ENCODE measurements around the gene GLCCI1. TPM values are rescaled to one million over a fixed set of nuclear protein-coding genes. Genes with fewer than 3 reads are reported as not detected.

The GLCCI1 gene
- total RNA-seq, 2 donors from 2014 or later, result 44.3 to 55.8 TPM

GRCh38 chr7:7956531-7957128, 12.0 kb upstream of the GLCCI1 start:
- Mint-ChIP-seq H3K4me3 (no peak overlapping the region), H3K9me3 (no peaks in the 10 kb centered on the region), H3K4me1 (peaks cover 17% of the 10 kb centered on the region), H3K27ac (no peak overlapping the region), H3K27me3 (ENCODE audit: insufficient read depth) (no peaks in the 10 kb centered on the region), H3K36me3 (ENCODE audit: low read depth) (peaks cover 6% of the 10 kb centered on the region)
- no peak overlapping the region for H3K27ac ChIP-seq (ENCODE audit: low read depth, low read length)
- H3K9ac ChIP-seq (ENCODE audit: extremely low read depth, low read length, poor library complexity, severe bottlenecking), result no peak overlapping the region
- H3K4me3 ChIP-seq (ENCODE audit: low read length), result no peak overlapping the region
- WGBS, 2 experiments (ENCODE audit: insufficient coverage in 1 of 2, insufficient read length in 1 of 2), result 97% methylated on average over 3 of the region's 3 CpGs; no CpG with 5 or more reads in 1 of the 2 experiments
- no peaks in the 10 kb centered on the region for H3K27me3 ChIP-seq (ENCODE audit: control insufficient read depth, insufficient read depth, low read length, poor library complexity, severe bottlenecking)
- no peak for DNase-seq
- H3K9me3 ChIP-seq (ENCODE audit: control insufficient read depth, low read length), result no peaks in the 10 kb centered on the region
- no peak for TF ChIP-seq CTCF (conservative IDR thresholded peaks at IDR 0.05)
- no peaks in the 10 kb centered on the region for H3K4me1 ChIP-seq (ENCODE audit: control insufficient read depth, insufficient read depth, low read length)
- no peaks in the 10 kb centered on the region for H3K36me3 ChIP-seq (ENCODE audit: control insufficient read depth, insufficient read depth, low read length)

- no peak for DNase-seq
- Mint-ChIP-seq H3K9me3 (no peaks in the 10 kb centered on the region), H3K4me1 (peaks cover 17% of the 10 kb centered on the region), H3K36me3 (ENCODE audit: low read depth) (no peaks in the 10 kb centered on the region), H3K27me3 (ENCODE audit: insufficient read depth) (no peaks in the 10 kb centered on the region), H3K27ac (no peak overlapping the region), H3K4me3 (no peak overlapping the region)
- Histone ChIP-seq H3K27ac (ENCODE audit: low read depth, low read length) (no peak overlapping the region), H3K9ac (ENCODE audit: extremely low read depth, low read length, poor library complexity, severe bottlenecking) (no peak overlapping the region), H3K4me3 (ENCODE audit: low read length) (no peak overlapping the region), H3K27me3 (ENCODE audit: control insufficient read depth, insufficient read depth, low read length, poor library complexity, severe bottlenecking) (no peaks in the 10 kb centered on the region), H3K9me3 (ENCODE audit: control insufficient read depth, low read length) (no peaks in the 10 kb centered on the region), H3K4me1 (ENCODE audit: control insufficient read depth, insufficient read depth, low read length) (no peaks in the 10 kb centered on the region), H3K36me3 (ENCODE audit: control insufficient read depth, insufficient read depth, low read length) (no peaks in the 10 kb centered on the region)
- WGBS, 2 experiments (ENCODE audit: insufficient coverage in 1 of 2, insufficient read length in 1 of 2), result 100% methylated on average over 2 of the region's 2 CpGs
- no peak for TF ChIP-seq CTCF (conservative IDR thresholded peaks at IDR 0.05)
These were observed 11.1 kb upstream of the GLCCI1 start for GRCh38 chr7:7957513-7957912.

GRCh38 chr7:7959979-7960670, 8.5 kb upstream of the GLCCI1 start:
- no peak for TF ChIP-seq CTCF (conservative IDR thresholded peaks at IDR 0.05)
- Mint-ChIP-seq H3K27ac (no peak overlapping the region), H3K36me3 (ENCODE audit: low read depth) (no peaks in the 10 kb centered on the region), H3K4me1 (peaks cover 14% of the 10 kb centered on the region), H3K27me3 (ENCODE audit: insufficient read depth) (no peaks in the 10 kb centered on the region), H3K4me3 (no peak overlapping the region), H3K9me3 (no peaks in the 10 kb centered on the region)
- Histone ChIP-seq H3K9ac (ENCODE audit: extremely low read depth, low read length, poor library complexity, severe bottlenecking) (no peak overlapping the region), H3K36me3 (ENCODE audit: control insufficient read depth, insufficient read depth, low read length) (no peaks in the 10 kb centered on the region), H3K27ac (ENCODE audit: low read depth, low read length) (no peak overlapping the region), H3K27me3 (ENCODE audit: control insufficient read depth, insufficient read depth, low read length, poor library complexity, severe bottlenecking) (no peaks in the 10 kb centered on the region), H3K9me3 (ENCODE audit: control insufficient read depth, low read length) (no peaks in the 10 kb centered on the region), H3K4me3 (ENCODE audit: low read length) (no peak overlapping the region), H3K4me1 (ENCODE audit: control insufficient read depth, insufficient read depth, low read length) (no peaks in the 10 kb centered on the region)
- WGBS, 2 experiments (ENCODE audit: insufficient coverage in 1 of 2, insufficient read length in 1 of 2), result 89 to 90% methylated on average over 4 of the region's 4 CpGs
- DNase-seq, result no peak

Measured in endodermal cell (in vitro differentiated cells).